Measurements from ENCODE around the gene CSAD.
"Not testable (repeated sequence)": the region's sequence is repeated elsewhere in the genome, so short reads cannot be mapped to it uniquely, and the experiment has no call there.

Gene CSAD

DNA sequence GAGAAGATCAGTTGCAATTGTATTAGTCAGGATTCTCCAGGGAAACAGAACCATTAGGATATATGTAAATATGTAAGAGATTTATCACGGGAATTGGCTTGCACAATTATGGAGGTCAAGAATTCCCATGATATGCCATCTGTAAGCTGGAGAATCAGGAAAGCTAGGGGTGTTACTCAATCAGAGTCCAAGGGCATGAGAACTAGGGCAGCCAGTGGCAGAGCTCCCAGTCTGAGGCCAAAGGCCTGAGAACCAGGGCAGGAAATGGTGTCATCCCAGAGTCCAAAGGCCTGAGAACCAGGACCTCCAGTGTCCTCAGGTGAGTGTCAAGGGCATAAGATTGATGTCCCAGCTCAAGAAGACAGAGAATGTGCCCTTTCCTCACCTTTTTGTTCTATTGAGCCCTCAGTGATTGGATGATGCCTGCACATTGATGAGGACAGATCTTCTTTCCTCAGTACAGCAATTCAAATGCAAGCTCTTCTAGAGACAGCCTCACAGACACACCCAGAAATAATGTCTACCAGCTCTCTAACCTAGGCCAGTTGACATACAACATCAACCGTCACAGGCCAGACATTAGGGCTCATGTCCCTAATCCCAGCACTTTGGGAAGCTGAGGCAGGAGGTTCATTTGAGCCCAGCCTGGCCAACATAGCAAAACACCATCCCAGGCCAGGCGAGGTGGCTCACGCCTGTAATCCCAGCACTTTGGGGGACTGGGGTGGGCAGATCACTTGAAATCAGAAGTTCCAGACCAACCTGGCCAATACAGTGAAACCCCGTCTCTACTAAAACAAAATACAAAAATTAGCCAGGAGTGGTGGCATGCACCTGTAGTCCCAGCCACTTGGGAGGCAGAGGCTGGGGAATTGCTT lies 35.1 kb downstream of the CSAD start:
- peak; percentile 36 for DNase-seq (ENCODE audit: low read depth)

DNA sequence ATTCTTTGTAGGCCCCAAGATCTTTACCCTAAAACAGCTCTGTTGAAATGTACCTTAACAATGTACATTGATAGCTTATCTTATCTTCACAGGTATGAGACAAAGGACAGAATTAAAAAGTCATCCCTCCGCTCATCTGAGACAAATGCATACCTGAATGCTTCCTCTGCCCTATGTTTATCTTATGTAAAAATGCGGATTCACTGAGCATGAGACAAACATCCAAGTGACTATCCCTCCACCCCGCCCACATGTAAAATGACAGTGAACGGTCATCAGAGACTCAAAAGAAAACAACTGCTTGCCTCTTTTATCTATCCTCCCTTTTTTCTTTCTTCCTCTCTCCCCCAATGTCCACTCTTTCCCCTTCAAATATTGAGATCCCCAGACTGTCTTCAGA lies 37.4 kb downstream of the CSAD start:
- no peak for DNase-seq (ENCODE audit: low read depth)

GRCh38 chr12:53133722-53134121 lies 47.0 kb downstream of the CSAD start:
- no peak for DNase-seq (ENCODE audit: low read depth)

- no peak for DNase-seq (ENCODE audit: low read depth)
Observed at GRCh38 chr12:53131844-53132243, 48.9 kb downstream of the CSAD start.

DNA sequence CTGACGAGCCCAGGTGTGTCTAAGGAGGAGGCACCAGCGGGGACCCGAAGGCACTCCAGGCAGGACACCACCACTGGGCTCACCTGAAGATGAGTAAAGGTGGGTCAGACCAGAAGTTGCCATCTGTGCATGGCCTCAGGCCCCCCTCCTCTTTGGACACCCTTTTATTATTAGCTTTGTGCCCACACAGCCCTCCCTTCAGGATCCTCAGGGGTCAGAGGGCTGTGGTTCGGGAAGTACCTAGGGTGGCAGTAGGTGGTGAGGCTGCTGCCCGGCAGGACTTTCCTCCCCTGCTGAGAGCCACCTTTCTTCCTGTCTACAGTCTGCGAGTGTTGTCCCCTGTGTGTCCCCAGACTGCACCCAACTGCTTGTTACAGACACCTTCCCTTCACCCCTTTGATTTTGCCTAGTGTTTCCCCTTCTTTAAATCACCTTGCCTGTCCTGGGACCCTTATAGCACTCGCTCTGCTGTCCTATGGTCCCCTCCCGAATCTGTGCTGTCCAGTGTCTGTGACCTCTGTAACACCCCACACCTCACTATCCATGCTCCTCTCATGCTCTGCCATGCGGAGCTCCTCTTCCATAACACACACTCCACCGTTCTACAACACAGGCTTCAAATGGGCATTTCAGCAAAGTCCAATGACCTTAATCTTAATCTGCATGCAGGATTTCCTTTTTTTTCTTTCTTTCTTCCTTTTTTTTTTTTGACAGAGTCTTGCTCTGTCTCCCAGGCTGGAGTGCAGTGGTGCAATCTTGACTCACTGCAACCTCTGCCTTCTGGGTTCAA lies 51.8 kb downstream of the CSAD start:
- DNase-seq (ENCODE audit: low read depth) = no peak

- DNase-seq (ENCODE audit: low read depth) = no peak
Observed at GRCh38 chr12:53127169-53127568, 53.6 kb downstream of the CSAD start.

DNA sequence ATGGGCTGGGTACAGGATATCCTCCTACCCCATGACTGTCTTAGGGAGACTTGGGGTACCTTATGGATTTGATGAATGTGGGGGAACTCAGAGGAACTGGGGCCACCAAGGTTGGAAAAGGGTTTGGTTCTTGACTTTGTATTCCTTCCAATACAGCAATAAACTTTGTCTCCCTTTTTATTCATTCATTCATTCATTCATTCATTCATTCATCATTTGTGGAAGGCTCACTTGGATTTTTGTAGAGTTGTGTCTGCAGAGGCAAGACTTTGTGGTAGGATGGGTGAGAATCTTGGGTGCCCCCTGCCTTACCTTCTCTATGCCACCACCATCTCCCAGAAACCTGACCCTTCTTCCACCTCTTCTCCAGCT lies 56.4 kb downstream of the CSAD start:
- no peak for DNase-seq (ENCODE audit: low read depth)

GRCh38 chr12:53123578-53124351 lies 57.0 kb downstream of the CSAD start:
- DNase-seq (ENCODE audit: low read depth) = peak; percentile 79

GRCh38 chr12:53122961-53123468 lies 57.7 kb downstream of the CSAD start:
- DNase-seq (ENCODE audit: low read depth) = peak; percentile 35

DNA sequence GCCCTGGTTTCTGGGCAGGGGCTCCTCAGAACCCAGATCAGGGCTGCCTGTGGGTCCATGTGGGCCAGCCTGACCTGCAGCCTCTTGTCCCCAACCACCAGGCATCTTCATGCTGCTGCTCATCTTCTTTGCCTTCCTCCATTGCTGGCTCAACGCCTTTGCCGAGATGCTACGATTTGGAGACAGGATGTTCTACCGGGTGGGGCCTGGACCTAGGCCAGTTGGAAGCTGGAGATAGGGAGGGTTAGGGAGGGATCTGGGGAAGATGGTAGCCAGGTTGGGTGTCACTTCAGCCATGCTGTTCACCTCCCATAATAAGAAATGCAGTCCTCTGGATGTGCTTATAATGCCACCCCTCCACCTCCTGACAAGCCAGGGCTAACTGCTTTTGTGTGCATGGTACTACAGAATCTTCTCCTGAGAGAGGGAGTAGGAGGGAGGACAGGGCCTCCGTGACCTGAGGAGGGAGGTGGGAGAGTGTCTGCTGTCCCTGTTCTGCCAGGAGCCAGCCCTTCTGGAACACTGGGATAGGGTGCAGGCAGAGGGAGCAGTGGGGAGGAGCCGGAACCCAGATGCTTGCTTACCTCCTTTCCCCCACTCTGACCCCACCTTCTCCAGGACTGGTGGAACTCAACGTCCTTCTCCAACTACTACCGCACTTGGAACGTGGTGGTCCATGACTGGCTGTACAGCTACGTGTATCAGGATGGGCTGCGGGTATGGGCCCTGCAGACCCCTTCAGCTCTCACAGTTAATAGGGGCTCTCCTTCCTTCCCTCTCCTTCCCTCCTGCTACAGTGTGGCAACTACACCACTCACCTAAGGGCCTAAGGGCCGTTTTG lies 59.8 kb downstream of the CSAD start:
- no peak for DNase-seq (ENCODE audit: low read depth)

- DNase-seq (ENCODE audit: low read depth) = no peak
Observed at GRCh38 chr12:53118751-53119300, 61.9 kb downstream of the CSAD start.

DNA sequence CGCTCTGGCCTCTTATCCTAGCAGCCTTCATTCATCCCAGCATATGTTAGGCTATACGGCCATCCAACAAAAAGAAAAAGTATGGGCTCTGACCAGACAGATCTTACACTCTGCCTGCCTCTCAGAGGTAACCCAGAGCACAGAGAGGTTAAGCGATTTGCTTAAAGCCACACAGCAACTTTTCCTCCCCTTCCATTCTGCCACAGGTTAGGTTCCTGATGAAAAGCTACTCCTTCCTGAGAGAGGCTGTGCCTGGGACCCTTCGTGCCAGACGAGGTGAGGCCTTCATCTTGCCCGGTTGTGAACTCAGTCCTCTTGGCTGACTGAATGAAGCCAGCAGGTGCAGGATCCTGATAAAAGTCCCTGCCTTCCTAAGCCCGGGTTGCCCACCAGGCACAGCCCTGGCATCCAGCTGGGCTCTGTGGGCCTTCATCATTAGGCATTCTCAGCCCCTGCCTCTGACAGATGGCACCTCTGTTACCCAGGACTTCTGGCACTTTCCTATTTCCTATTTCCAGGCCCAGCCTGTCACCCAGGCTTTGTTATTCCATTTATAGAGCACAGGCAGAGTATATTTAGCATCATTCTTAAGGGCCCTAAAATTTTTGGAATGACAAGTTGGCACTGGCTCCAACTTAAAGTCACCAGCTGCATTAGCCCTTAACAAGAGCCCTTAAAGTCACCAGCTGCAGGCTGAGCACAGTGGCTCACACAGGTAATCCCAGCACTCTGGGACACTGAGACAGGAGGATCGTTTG lies 64.7 kb downstream of the CSAD start:
- DNase-seq (ENCODE audit: low read depth) = no peak

DNA sequence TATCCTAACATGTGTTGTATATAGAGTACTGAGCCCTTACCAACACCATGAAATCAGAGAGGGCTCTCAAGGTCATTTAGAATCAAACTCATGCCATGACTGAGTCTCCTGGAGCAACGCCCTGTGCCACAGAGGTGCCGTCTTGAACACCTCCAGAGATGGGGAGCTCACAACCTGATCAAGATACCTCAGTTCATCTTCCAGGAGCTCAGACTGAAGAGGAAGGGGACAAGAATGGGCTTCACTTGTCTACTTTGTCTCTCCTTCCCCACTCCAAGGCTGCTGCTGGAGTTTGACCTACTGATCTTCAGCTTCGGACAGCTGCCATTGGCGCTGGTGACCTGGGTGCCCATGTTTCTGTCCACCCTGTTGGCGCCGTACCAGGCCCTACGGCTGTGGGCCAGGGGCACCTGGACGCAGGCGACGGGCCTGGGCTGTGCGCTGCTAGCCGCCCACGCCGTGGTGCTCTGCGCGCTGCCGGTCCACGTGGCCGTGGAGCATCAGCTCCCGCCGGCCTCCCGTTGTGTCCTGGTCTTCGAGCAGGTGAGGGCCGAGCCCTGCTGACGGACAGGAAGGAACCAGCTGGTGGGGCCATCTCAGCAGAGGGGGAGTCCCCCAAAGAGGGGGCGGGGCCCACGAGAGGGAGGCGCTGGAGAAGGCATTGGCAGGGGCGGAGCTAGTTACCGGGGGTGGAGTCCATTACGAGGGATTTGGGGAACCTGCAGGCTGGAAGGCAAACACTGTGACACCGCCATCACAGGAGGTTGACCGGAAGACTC lies 65.4 kb downstream of the CSAD start:
- DNase-seq (ENCODE audit: low read depth) = no peak

DNA sequence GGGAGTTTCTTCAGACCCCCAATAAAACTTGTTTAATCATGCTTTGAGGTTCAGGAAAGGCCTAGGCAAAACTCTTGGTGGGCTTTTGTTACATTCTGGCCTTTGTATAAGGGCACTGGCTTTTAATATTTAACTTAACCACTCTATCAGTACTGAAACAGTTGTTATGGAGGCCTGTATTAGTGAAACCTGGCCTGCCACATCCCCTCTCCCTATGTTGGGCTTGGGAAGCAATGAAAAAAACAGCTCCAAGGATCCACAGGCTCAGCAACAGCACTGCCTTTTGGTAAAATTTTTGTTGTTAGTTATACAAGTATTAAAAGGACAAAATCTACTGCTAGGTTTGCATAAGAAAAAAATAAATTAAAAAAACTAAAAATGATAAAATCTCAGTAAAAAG lies 66.8 kb downstream of the CSAD start:
- DNase-seq (ENCODE audit: low read depth) = no peak

GRCh38 chr12:53113136-53113705 lies 67.5 kb downstream of the CSAD start:
- DNase-seq (ENCODE audit: low read depth) = no peak

DNA sequence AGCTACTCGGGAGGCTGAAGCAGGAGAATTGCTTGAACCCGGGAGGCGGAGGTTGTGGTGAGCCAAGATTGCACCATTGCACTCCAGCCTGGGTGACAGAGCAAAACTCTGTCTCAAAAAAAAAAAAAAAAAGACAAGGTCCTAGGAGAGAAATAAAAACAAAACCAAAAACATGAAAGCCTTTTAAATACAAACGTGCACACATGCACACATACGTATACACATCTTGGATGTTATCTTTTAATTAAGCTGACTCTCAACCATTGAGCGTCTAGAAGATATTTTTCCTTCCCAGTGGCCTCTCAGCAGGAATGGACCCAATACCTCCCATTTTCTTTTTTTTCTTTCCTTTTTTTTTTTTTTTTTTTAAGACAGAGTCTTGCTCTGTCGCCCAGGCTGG lies 68.3 kb downstream of the CSAD start:
- DNase-seq (ENCODE audit: low read depth) = not testable (repeated sequence)

Measured in ELR (cell line).